COLO668 (cell line): ENCODE data around the gene SERPINB1.
"Not testable (repeated sequence)": the region's sequence is repeated elsewhere in the genome, so short reads cannot be mapped to it uniquely, and the experiment has no call there.

Experiments used
- DNase-seq: peaks from one replicate; lab custom pipeline; 2025; ENCODE audit not compliant: unreplicated experiment; lab: John Stamatoyannopoulos, UW

Gene SERPINB1

GRCh38 chr6:2819115-2819514 is 22.5 kb downstream of the SERPINB1 start:
- no peak for DNase-seq

DNA sequence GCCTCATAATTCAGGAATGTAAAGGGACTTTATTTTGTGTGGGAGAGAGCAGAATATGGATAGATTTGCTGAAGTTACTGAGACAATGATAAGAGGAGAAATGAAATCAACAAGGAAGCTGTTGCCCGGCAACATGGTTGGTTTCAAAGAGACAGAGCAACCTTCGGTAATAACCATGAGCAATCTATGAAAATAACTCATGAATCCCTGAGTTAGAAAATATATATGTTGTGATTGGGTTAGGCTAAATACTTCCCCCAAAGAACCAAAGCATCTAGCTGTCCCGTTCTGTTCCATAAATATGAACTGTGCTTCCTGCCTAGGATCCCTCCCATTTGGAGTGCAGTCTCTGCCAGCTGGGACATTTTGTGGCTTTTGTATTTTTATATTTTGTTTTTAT is 23.1 kb downstream of the SERPINB1 start:
- no peak for DNase-seq

DNA sequence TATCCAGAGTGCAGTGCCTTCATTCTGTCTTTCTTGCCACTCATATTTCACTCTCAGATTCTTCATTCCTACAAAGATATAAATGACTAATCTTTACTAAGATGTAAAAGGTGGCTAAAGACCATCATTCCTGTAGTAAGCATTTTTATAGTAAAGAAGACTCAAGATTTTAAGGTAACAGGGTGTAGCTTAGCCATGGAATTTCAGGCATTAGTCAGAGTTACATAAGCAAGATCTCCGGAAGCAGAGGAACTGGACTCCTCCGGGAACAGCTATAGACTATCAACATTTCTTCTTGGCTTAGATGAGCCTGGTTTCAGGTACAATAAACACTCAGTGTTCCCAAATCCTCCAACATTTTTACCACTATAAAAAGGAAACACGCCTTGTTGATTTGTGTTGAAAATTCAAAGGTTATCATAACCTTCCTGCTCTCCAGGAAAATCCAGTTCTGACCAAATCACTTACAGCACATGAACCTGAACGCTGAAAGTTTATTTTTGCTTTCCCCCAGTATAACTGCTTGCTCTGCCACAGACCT is 23.7 kb downstream of the SERPINB1 start:
- no peak for DNase-seq

DNA sequence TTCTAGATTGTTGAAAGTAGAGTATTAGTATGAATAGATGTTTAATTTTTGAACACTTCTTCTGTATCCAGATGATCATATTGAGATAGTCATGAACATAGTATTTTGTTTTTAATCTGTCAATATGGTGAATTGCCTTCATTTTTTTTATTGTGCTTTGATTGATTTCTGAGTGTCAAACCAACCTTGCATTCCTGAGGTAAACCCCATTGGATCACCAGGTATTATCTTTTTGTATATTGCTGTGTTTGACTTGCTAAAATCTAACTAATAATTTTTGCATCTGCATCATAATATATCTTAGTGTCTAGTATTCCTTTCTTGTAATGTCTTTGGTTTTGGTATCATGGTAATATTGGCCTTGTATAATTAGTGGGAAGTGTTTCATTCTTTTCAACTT is 25.5 kb downstream of the SERPINB1 start:
- DNase-seq: no peak

GRCh38 chr6:2812695-2813094 is 29.0 kb downstream of the SERPINB1 start:
- no peak for DNase-seq

DNA sequence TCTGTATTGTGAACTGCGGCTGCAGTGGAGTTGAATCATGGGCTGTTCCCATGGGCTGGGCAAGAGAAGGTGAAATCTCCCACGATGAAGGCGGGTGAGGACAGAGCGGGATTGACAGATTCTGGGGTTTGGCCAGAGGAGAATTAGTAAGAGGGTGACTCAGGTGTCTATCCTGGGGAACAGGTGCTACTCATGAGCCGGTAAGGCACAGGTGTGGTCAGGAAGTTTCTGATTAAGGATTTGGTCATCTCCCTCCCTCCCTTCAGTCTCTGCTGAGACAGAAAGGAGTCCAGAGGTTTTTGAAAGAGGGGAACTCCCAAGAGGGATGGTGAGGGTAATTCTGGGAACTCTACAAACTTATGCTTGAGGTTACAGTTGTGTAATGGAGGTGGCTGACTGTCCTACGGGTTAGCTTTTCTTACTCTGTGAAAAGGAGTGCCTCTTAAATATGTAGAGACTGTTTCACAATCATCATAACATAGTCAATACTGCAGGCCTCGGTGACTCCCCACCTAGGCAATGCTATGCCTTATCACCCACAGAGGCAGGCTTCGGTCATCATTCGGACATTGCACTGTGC is 31.5 kb downstream of the SERPINB1 start:
- DNase-seq: no peak

DNA sequence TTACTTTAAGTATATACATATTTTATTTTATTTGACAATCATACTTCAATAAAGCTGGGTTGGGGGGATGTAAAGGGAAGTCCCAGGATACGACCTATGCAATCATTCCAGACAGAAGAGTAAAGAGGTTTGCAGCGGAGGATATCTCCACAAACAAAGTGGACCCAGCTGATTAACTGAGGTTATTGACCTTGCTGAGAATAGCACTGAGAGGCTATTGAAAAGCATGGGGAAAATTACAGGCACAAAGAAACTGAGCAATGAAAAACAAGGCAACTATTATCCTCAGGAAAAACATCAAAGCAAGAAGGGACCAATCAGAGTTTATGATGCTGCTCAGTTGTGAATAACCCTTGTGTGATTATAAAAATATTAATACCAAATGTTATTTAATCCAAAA is 32.6 kb downstream of the SERPINB1 start:
- DNase-seq: no peak

DNA sequence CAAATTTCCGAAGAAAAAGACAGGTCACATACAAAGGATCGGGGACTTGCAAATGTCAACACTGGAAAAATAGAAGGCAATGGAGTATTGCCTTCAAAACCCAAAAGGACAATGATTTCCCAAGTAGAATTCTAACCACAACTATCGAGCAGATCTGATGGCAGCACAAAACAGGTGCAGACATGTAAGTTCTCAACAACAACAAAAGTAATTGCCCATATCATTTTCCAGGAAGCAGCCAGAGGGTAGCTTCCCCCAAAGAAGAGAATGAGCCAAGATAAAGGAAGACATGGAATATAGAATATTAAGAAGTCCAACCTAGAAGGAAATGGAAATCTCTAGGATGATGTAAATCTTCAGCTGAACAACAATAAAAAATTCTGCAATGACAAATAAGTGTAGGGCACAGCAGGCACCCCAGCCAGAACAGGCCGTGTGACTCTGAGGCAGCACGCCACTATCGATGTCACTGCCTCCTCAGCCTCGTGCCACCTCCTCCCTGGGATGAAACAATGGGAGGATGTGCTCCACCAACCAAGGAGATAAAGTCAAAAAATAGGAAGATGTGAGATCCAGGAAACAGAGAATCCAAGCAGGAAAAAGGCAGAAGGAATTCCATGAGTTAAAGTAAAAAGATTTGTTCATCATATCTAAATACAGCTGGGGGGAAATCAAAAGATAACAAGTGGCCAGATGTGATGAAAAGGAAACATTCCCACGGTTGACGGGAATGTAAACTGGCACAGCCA is 34.1 kb downstream of the SERPINB1 start:
- peak; percentile 7 for DNase-seq

GRCh38 chr6:2806644-2807043 is 35.0 kb downstream of the SERPINB1 start:
- no peak for DNase-seq

DNA sequence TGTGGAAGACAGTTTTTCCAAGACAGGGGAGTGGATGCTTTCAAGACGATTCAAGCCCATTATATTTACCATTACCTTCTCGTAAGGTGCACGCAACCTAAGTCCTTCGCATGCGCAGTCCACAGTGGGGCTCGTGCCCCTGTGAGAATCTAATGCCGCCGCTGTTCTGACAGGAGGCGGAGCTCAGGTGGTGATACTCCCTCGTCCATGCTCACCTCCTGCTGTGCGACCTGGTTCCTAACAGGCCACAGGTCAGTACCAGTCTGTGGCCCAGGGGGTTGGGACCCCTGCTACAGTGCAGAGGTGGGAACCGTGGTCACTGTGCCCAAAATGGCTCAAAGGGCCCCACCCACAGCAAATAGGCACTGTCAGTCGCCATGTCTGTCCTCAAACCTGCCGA is 36.6 kb downstream of the SERPINB1 start:
- no peak for DNase-seq

DNA sequence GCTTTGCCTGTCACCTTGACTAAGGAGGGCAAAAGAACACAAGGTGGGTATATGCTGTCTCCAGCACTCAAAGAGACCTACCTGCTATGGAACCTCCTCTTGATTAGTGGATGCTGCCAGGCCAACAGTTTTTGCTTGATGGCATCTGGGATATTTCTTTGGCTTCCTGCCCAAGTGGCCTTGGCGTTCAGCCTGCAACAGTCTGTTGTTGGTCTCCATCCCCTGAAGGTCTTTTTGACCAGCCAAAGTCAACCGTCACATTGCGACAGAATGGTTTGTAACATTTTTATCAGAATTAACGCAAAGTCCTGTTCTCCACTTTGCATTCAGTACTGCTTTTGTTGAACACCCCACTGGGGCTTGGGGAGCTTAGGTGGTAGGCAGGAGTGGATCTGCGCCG is 37.1 kb downstream of the SERPINB1 start:
- no peak for DNase-seq

- DNase-seq: no peak
These were observed 37.8 kb downstream of the SERPINB1 start for GRCh38 chr6:2803731-2804429.

- no peak for DNase-seq
These were observed 39.1 kb downstream of the SERPINB1 start for GRCh38 chr6:2802521-2803060.

DNA sequence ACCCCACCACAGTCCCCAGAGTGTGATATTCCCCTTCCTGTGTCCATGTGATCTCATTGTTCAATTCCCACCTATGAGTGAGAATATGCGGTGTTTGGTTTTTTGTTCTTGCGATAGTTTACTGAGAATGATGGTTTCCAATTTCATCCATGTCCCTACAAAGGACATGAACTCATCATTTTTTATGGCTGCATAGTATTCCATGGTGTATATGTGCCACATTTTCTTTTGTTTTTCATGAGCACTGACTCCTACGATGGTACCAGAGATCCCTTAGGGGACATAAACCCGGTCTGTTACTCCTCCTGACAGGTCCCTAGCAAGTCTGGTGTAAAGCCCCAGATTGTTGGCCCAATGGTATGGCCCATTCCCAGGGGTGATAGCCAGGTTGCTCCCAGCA is 40.0 kb downstream of the SERPINB1 start:
- not testable (repeated sequence) for DNase-seq

DNA sequence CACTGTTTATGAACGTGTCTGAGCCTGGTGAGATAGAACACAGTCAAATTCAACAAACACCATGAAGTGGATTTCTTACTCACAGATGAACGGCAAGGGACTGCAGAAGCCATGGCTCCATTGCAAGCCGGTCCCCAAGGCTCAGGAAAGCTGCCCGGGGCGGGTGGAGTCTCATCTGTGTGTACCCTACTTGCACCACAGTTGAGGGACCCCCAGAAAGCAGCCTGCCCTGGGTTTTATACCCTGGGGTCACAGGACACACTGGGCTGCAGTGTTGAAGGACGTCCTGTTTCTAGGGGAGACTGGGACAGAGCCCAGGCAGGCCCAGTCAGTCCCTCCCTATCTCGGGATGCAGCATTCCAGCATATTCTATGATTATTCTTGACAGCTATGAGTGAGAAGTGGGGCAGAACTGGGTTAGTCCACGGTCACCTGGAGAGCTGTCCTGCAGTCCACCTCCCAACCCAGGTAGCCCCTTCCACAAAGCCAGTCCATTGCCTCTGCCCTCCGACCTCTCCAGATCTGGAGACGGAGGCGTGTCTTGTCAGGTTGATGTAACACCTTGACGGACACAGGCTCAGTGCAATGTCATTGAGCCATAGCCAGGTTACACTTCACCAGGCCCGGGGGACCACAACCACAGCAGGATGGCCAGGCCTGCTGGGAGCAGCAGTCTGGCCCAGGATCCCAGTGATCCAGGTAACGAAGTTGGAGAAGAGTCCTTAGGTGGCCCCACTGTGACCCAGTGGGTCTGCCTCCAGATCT is 40.9 kb downstream of the SERPINB1 start:
- no peak for DNase-seq

DNA sequence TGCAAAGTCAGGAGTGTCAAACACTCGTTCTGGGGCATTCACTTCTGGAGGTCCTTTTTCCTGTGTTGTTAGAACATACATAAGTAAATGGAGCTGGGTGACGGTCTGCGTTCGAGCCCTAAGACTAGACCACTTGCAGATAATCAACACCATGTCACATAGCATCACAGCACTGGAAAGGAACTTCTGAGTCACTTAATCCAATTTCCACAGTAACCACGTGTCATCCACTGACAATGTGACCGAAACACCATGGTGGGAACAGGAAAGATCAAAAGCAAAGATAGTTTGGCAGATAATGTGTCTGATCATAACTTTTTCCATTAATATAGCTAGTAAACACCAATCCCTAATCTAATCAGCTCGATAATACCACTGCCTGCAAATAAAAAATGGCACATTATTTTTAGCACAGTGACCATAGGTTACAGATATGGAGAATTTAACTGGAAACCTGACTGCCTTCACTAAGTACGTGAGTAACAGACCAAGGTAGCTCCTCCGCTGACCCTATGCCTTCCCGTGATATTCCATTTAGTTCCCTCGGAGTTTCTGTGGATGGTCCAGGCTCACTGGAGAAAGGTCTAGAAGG is 41.6 kb downstream of the SERPINB1 start:
- DNase-seq: no peak

GRCh38 chr6:2798586-2799134 is 43.0 kb downstream of the SERPINB1 start:
- no peak for DNase-seq

GRCh38 chr6:2797564-2798031 is 44.1 kb downstream of the SERPINB1 start:
- no peak for DNase-seq

DNA sequence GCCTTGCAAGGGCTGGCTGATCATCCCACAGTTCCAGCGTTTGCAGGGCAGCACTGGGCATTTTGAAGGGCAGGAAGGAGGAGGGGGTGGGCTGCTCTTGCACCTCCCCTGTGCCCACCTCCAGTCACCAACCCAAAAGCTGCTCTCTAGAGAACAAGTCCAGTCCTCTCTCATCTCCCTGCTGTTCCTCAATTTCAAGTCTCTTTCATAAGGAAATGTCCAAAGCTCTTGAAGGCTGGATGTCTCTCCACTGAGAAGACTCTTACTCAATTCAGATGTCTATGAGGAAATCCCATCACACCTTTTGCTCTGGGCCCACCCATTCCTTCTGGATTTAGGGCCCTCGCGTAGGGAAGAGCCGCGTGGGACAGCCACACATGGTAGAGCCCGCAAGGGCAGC is 44.8 kb downstream of the SERPINB1 start:
- DNase-seq: no peak

DNA sequence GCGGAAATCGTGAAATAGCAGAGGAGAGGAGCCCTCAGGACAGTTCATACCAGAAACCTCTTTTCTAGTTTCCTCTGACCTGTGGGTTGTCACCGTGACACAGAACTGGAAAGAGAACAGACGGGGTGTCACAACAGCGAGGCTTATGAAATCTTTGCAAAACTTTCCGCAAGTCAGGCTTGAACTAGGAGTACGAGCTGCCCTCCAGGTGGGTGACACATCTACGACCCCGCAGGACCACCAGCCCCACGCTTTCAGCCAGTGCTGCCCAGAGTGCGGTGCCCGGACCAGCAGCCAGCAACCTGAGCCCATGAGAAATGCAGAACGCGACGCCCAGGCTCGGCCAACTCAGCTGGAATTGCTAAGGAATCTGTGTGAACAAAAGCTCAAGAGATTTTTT is 45.7 kb downstream of the SERPINB1 start:
- no peak for DNase-seq
